HUES64 (cell line): Measurements from ENCODE around the gene QSOX1.

ENCODE experiments used
- H3K27ac ChIP-seq: 2 replicates; pipeline ENCODE4 v1.7.0; 2013; ENCODE audit warnings: low read depth, low read length, inconsistent platforms
- H3K27me3 ChIP-seq: 2 replicates; pipeline ENCODE4 v1.6.1; 2013; ENCODE audit warnings: mild to moderate bottlenecking, low read length; ENCODE audit not compliant: insufficient read depth
- H3K36me3 ChIP-seq: 2 replicates; pipeline ENCODE4 v1.6.1; 2013; ENCODE audit warnings: mild to moderate bottlenecking, low read length; ENCODE audit not compliant: insufficient read depth
- H3K4me1 ChIP-seq: 2 replicates; pipeline ENCODE4 v1.6.1; 2013; ENCODE audit warnings: mild to moderate bottlenecking, low read length, moderate library complexity; ENCODE audit not compliant: insufficient read depth
- H3K4me3 ChIP-seq: 2 replicates; pipeline ENCODE4 v1.5.1; 2013; ENCODE audit warnings: mild to moderate bottlenecking, low read length, moderate library complexity
- H3K9ac ChIP-seq: 2 replicates; pipeline ENCODE4 v1.6.1; 2013; ENCODE audit warnings: mild to moderate bottlenecking, low read depth, low read length
- H3K9me3 ChIP-seq: 2 replicates; pipeline ENCODE4 v1.6.1; 2013; ENCODE audit warnings: low read depth, low read length; ENCODE audit not compliant: insufficient read depth
- WGBS: fragments of 150-250, 120-280 bp; methylation state at CpG from one replicate; pipeline ENCODE4 v1.1.7; 2013; ENCODE audit warnings: missing lambda C conversion rate; 5-methylcytosine and 5-hydroxymethylcytosine counted together

Gene QSOX1

DNA sequence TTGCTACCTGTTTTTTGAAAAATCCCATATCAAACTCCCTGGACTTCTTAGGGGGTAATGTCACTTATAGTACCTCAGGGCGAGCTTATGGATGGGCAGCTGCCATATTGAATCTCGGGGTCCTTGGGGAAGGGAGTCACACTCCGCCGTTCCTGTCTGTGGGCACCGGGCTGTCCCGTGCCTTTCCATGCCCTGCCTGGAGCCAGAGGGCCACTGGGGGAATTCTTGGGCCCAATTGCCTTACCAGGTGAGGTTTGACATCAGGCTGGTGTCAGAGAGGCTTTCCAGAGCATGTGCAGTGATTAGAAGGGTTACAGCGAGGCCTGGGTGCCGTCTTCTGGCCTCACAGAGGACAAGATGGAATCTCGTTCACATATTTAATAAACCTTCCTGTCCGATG, 28.8 kb downstream of the QSOX1 start:
- no peaks in the 10 kb centered on the region for H3K4me1 ChIP-seq
- H3K9me3 ChIP-seq, result no peaks in the 10 kb centered on the region
- H3K4me3 ChIP-seq, result no peak overlapping the region
- H3K27ac ChIP-seq, result no peak overlapping the region
- 93% methylated on average over 10 of the region's 10 CpGs for WGBS
- no peak overlapping the region for H3K9ac ChIP-seq
- no peaks in the 10 kb centered on the region for H3K27me3 ChIP-seq
- peaks cover 43% of the 10 kb centered on the region for H3K36me3 ChIP-seq

DNA sequence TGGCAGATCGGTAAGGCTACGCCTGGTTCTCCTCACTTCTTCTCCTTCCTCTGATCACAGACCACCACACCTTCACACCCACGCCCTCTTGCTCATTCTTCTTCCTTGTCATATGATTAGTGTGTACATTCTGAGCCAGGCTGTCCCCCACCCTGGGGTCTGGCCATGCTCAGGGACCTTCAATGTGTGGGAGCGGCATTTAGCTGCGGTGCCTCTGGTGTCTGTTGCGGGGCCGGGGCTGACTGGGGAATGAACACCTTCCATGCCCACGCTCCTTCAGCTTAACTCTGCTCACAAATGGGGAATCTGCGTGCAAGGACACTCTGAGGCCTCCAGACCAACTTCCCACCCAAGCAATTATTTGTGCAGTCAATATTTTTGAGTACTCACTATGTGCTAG, 29.4 kb downstream of the QSOX1 start:
- peaks cover 45% of the 10 kb centered on the region for H3K36me3 ChIP-seq
- 94% methylated on average over 9 of the region's 9 CpGs for WGBS
- H3K4me1 ChIP-seq, result no peaks in the 10 kb centered on the region

DNA sequence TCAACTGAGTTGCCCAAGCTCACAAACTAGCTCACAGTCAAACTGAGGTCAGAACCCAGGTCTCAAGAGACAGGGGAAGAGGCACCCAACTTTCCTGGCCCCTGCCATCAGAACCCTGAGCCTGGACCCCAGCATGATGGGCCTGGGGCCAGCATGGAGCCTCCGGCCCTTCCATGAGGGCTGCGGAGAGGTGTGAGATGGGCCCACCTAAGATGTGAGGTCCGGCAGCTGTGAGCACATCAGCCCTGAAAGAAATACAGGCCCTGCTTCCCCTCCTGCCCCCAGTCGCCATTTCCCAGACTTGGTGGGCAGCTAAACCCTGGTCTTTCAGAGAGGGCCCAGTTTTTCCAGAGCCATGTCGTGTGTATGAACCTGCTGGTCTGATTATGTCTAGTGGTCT, 30.6 kb downstream of the QSOX1 start:
- no peak overlapping the region for H3K9ac ChIP-seq
- H3K4me1 ChIP-seq, result no peaks in the 10 kb centered on the region
- H3K9me3 ChIP-seq, result no peaks in the 10 kb centered on the region
- H3K4me3 ChIP-seq, result no peak overlapping the region
- no peaks in the 10 kb centered on the region for H3K27me3 ChIP-seq
- 89% methylated on average over 5 of the region's 5 CpGs for WGBS
- H3K27ac ChIP-seq, result no peak overlapping the region
- H3K36me3 ChIP-seq, result peaks cover 45% of the 10 kb centered on the region

More for the DNA sequence above, 29.4 kb downstream of the QSOX1 start:
- no peak overlapping the region for H3K27ac ChIP-seq
- H3K27me3 ChIP-seq, result no peaks in the 10 kb centered on the region
- H3K9me3 ChIP-seq, result no peaks in the 10 kb centered on the region
- H3K4me3 ChIP-seq, result no peak overlapping the region
- H3K9ac ChIP-seq, result no peak overlapping the region

DNA sequence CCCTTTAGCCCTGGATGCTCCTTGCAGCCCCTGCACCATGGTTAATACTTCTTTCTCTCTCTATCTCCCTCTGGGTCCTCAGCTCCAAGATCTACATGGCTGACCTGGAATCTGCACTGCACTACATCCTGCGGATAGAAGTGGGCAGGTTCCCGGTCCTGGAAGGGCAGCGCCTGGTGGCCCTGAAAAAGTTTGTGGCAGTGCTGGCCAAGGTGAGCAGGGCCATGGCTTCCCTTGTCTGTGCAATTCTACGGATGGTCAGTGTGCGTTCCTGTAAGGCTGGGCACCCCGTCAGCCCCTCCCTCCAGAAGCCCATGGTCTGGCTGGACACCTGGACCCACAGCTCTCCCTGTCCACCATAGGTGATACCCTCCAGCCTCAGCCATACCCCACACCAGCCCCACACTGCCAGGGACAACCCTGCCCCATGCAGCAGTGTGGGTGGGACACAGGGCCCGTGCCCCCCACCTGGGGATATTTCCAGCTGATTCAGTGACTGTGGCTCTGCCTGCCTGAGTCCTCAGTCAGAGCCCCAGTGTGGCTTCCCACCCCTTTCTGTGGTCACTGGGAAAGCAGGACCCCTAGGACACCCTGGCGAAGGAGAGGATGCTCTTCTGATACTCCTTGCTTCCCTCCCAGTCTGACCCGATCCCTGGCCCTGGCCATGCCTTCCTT, 31.4 kb downstream of the QSOX1 start:
- Histone ChIP-seq H3K27me3 (no peaks in the 10 kb centered on the region), H3K36me3 (peaks cover 53% of the 10 kb centered on the region), H3K4me3 (no peak overlapping the region), H3K4me1 (no peaks in the 10 kb centered on the region), H3K9me3 (no peaks in the 10 kb centered on the region), H3K27ac (no peak overlapping the region), H3K9ac (no peak overlapping the region)
- 95% methylated on average over 9 of the region's 9 CpGs for WGBS

DNA sequence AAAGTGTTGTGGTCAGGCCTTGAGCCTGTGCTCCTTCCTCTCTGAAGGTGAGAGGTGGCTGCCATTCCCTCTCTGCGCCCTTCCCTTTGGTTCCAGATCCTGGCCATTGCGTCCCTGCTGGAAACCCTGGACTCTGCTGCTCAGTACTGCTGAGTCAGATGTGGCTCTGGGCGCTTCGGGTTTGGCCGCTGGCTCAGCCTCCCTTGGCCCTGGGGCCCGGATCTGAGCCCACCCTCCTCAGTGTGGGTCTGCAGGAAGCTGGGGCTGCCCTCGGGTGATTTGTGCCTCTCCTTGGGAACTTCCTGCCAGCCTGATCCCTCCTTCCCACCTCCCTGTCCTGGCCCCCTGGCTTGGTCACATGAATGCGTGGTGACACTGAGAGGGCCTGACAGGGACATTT, 32.2 kb downstream of the QSOX1 start:
- H3K9ac ChIP-seq, result no peak overlapping the region
- no peak overlapping the region for H3K4me3 ChIP-seq
- H3K9me3 ChIP-seq, result no peaks in the 10 kb centered on the region
- 78% methylated on average over 8 of the region's 8 CpGs for WGBS
- peaks cover 54% of the 10 kb centered on the region for H3K36me3 ChIP-seq
- no peaks in the 10 kb centered on the region for H3K4me1 ChIP-seq
- no peak overlapping the region for H3K27ac ChIP-seq
- H3K27me3 ChIP-seq, result no peaks in the 10 kb centered on the region

DNA sequence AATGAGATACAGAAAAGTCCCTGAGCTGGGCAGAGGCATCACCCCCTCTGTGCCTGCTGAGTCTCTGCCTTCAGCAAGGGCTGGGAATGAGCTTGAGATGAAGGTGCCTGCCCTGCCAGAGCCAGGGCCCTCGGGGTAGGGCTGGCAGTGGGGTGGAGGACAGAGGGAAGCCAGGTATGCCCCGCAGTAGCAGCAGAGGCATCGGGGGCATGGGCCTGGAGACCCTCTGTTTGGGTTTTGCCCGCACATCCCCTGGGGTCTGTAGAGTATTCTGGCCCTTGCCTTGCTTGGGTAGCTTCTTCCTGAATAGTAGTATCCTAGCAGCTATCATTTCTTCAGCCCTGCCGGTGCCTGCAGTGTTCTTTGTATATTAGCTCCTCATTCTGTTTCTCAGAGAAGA, 33.0 kb downstream of the QSOX1 start:
- Histone ChIP-seq H3K36me3 (peaks cover 56% of the 10 kb centered on the region), H3K9ac (no peak overlapping the region), H3K27ac (no peak overlapping the region), H3K4me3 (no peak overlapping the region), H3K4me1 (no peaks in the 10 kb centered on the region), H3K27me3 (no peaks in the 10 kb centered on the region), H3K9me3 (no peaks in the 10 kb centered on the region)
- WGBS, result 95% methylated on average over 5 of the region's 5 CpGs

DNA sequence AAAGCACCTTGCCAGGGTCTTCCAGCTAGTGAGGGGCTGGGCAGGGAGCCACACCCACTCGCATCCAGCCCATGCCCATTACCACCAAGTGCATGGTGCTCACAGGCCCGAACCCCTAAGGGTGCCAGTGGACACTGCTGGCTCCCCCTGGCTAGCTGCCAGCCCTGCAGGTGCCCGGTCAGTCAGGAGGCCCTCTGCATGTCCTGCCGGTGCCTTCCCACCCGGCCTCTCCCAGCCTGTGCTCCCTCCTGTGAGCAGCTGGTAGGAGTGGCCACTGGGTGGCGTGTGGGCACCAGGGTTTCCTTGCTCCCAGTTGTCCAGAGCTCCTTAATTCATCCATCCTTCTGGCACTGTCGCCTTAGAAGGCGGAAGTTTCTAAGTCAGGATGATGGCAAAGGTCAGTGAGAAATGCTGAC, 33.4 kb downstream of the QSOX1 start:
- no peaks in the 10 kb centered on the region for H3K27me3 ChIP-seq
- H3K4me1 ChIP-seq, result no peaks in the 10 kb centered on the region
- no peak overlapping the region for H3K4me3 ChIP-seq
- H3K9ac ChIP-seq, result no peak overlapping the region
- peaks cover 55% of the 10 kb centered on the region for H3K36me3 ChIP-seq
- WGBS, result 59% methylated on average over 8 of the region's 8 CpGs
- no peak overlapping the region for H3K27ac ChIP-seq
- no peaks in the 10 kb centered on the region for H3K9me3 ChIP-seq

DNA sequence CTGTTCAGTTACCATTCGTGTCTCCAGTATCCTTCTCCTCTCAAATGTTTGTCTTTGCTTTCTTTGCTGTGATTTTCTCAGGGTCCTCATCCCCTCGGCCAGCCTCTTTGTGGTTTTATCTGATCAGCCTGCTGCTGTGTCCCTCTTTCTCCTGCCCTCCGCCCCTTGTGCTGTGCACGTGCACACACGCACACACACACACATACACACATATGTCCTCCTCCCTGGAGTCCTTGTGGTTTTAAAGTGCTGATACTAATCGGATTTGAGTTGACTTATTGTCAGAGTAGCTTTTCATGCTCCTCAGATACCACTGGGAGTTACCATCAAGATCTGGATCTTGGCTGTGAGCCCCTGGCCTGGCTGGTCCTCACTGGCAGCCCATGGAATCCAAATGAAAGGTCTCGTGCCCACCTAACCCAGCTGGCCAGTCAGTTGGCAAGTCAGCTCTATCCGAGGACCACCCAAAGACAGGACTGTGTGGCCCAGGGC, 34.1 kb downstream of the QSOX1 start:
- Histone ChIP-seq H3K27ac (no peak overlapping the region), H3K4me3 (no peak overlapping the region), H3K27me3 (no peaks in the 10 kb centered on the region), H3K4me1 (no peaks in the 10 kb centered on the region), H3K9me3 (no peaks in the 10 kb centered on the region), H3K36me3 (peaks cover 50% of the 10 kb centered on the region), H3K9ac (no peak overlapping the region)
- 86% methylated on average over 8 of the region's 8 CpGs for WGBS

DNA sequence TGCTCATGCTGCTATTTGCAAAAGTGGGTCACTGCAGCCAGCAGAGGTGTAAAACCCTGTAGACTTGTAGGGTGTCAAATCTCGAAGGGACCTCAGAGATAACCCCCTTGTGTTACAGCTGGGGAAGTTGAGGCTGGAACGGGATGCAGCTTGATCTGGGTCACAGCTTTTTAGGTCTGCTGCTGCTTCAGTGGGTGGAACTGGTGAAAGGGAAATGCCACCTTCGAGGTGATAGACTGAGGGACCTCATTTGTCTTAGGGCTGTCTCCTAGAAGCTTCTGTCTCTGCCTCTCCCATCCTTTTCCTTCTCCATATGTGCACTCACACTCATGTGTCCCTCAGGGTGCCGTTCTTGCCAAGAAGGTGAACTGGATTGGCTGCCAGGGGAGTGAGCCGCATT, 35.4 kb downstream of the QSOX1 start:
- 94% methylated on average over 5 of the region's 5 CpGs for WGBS
- H3K9me3 ChIP-seq, result no peaks in the 10 kb centered on the region
- H3K27ac ChIP-seq, result no peak overlapping the region
- H3K27me3 ChIP-seq, result no peaks in the 10 kb centered on the region
- H3K4me3 ChIP-seq, result no peak overlapping the region
- H3K4me1 ChIP-seq, result no peaks in the 10 kb centered on the region
- no peak overlapping the region for H3K9ac ChIP-seq
- H3K36me3 ChIP-seq, result peaks cover 40% of the 10 kb centered on the region

DNA sequence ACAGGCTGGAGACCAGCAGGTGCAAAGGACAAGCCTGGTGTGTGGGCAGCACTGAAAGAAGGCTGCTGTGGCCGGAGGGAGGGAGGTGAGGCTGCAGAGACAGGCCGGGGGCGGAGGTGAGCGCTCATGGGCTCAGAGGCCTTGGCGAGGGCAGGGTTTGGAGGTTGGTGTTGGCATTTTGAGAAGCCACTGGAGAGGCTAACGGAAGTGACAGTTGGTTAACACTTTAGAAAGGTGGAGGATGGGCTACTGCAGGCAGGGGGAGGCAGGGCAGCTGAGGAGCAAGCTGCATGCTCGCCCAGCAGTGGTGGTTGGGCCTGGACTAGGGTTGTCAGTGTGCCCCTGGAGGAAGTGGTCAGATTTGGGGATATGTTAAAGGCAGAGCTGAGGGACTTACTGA, 37.5 kb downstream of the QSOX1 start:
- Histone ChIP-seq H3K36me3 (peaks cover 36% of the 10 kb centered on the region), H3K9ac (no peak overlapping the region), H3K27ac (no peak overlapping the region), H3K4me3 (no peak overlapping the region), H3K4me1 (no peaks in the 10 kb centered on the region), H3K9me3 (no peaks in the 10 kb centered on the region), H3K27me3 (no peaks in the 10 kb centered on the region)
- 91% methylated on average over 7 of the region's 7 CpGs for WGBS

DNA sequence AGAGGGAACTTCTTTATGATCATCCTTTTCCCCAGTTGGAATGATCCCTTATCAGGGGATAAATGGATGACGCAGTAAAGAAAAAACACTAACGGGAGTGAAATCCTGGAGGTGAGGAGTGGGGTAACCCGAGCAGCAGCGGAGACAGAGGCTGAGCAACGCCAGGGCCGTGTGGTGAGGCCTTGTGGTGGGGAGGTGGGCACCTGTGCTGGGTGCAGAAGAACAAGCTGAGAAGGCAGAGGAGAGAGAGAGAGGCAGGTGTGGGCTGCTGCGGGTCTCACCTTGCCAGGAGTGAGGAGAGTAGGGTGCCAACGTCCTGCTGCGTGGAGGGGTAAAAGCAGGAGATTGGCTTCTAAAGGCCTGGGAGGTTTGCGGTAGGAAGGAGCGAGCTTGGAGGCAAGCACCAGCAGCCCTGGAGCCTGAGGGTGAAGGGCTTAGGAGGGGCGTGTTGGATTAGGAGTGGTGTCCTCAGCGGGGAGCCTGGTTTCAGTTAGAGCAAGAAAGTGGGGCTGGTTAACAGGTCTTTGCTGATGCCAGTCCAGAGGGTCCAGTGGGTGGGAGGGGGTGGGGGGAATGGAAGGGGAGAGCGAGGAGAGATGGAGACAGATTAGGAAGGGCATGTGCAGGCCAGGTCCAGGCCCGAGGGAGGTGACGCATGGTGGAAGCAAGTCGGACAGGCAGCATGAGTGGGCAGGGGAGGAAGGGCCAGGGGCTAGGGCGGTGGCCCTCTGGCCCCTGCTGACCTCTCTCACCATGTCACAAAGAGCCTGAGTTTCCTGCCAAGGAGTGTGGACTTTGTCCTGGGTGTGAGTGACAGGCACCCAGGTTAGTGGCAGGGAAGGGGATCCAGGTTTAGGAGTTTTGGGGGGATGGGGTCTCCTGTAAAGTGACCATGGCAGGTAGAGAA, 38.7 kb downstream of the QSOX1 start:
- no peak overlapping the region for H3K9ac ChIP-seq
- H3K9me3 ChIP-seq, result no peaks in the 10 kb centered on the region
- no peak overlapping the region for H3K4me3 ChIP-seq
- H3K27ac ChIP-seq, result no peak overlapping the region
- WGBS, result 94% methylated on average over 18 of the region's 18 CpGs
- peaks cover 36% of the 10 kb centered on the region for H3K36me3 ChIP-seq
- H3K27me3 ChIP-seq, result no peaks in the 10 kb centered on the region
- no peaks in the 10 kb centered on the region for H3K4me1 ChIP-seq
